ENCODE measurements around the gene CNST.

DNA sequence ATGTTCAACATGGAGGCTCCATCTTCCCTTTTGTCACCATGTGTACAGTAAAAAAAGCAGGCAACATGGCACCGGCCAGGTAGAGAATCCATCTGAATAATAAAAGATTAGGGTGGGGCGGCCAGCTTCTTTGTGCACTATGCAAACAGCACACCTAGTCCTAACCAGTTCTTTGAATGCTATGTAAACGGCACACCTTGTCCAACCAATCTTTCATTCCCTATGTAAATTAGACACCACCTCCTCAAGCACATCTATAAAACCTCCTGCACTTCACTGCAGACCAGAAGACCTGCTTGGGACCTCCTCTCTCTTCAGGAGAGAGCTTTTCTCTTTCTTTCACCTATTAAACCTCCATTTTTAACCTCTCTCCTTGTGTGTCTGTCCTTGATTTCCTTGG is 28.4 kb upstream of the CNST start:
- TF ChIP-seq POLR2A (conservative IDR thresholded peaks at IDR 0.05) (no peak), ZNF143 (CRISPR knock-in tag; IDR thresholded peaks at IDR 0.05) (no peak), EP300 (IDR thresholded peaks at IDR 0.05; ENCODE audit: low read length) (no peak), STAG1 (CRISPR knock-in tag; IDR thresholded peaks at IDR 0.05; ENCODE audit: borderline replicate concordance) (no peak), EZH2 (IDR thresholded peaks at IDR 0.05; ENCODE audit: borderline replicate concordance, low read depth, low read length) (no peak), ZNF121 (CRISPR knock-in tag; conservative IDR thresholded peaks at IDR 0.05) (no peak), MYC (IDR thresholded peaks at IDR 0.05; ENCODE audit: low read depth, low read length) (no peak), MYC (CRISPR knock-in tag; IDR thresholded peaks at IDR 0.05; ENCODE audit: borderline replicate concordance, low read depth) (no peak), KAT8 (IDR thresholded peaks at IDR 0.05; ENCODE audit: low read depth) (no peak), ZNF124 (CRISPR knock-in tag; IDR thresholded peaks at IDR 0.05) (no peak), ZNF239 (CRISPR knock-in tag; IDR thresholded peaks at IDR 0.05) (no peak), BHLHE40 (IDR thresholded peaks at IDR 0.05; ENCODE audit: low read length) (no peak)
- TF ChIP-seq, protein P1, sequence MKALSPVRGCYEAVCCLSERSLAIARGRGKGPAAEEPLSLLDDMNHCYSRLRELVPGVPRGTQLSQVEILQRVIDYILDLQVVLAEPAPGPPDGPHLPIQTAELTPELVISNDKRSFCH (CRISPR knock-in tag; IDR thresholded peaks at IDR 0.05) = no peak
- TF ChIP-seq, protein P1 (tag; IDR thresholded peaks at IDR 0.05) = no peak
- TF ChIP-seq, protein P2, sequence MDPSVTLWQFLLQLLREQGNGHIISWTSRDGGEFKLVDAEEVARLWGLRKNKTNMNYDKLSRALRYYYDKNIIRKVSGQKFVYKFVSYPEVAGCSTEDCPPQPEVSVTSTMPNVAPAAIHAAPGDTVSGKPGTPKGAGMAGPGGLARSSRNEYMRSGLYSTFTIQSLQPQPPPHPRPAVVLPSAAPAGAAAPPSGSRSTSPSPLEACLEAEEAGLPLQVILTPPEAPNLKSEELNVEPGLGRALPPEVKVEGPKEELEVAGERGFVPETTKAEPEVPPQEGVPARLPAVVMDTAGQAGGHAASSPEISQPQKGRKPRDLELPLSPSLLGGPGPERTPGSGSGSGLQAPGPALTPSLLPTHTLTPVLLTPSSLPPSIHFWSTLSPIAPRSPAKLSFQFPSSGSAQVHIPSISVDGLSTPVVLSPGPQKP (CRISPR knock-in tag; IDR thresholded peaks at IDR 0.05) = no peak

Measured in K562 (cell line).